Gastroesophageal sphincter (tissue), 3 donors: Measurements from ENCODE around the gene XRCC4.

Experiments used
- CTCF ChIP-seq, 4 experiments: fragments of 200-600 bp in 2 of 4; fragments of 450-650 bp in 2 of 4; sonication (generic) in 1 of 4; IDR thresholded peaks; one replicate each; pipeline ENCODE4 v1.5.1; 2017 to 2019; ENCODE audit warnings: antibody characterized with exemption in 4 of 4, mild to moderate bottlenecking in 2 of 4, moderate library complexity in 2 of 4
- EP300 ChIP-seq: sonication (generic); formaldehyde crosslinking; IDR thresholded peaks from one replicate; pipeline ENCODE4 v1.6.1; 2017; ENCODE audit warnings: antibody characterized with exemption, mild to moderate bottlenecking
- POLR2AphosphoS5 ChIP-seq: sonication (generic); formaldehyde crosslinking; IDR thresholded peaks from one replicate; pipeline ENCODE4 v1.6.1; 2017; ENCODE audit warnings: antibody characterized with exemption

- no peak for TF ChIP-seq POLR2AphosphoS5
- TF ChIP-seq CTCF (IDR thresholded peaks at IDR 0.05): no peak
- TF ChIP-seq EP300: no peak
Measured at GRCh38 chr5:83042507-83042906, 34.8 kb upstream of the XRCC4 start.
